ENCODE data around the gene UCN3. TPM values are rescaled to one million over a fixed set of nuclear protein-coding genes. Genes with fewer than 3 reads are reported as not detected.

Gene UCN3, protein sequence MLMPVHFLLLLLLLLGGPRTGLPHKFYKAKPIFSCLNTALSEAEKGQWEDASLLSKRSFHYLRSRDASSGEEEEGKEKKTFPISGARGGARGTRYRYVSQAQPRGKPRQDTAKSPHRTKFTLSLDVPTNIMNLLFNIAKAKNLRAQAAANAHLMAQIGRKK
- total RNA-seq (2022), result not detected in 2 replicates
- Bru-seq, nascent RNA, result not detected
- not detected for BruChase-seq, experiment 1, labeled RNA remaining after a 2-hour chase
- BruChase-seq, experiment 2, labeled RNA remaining after a 6-hour chase, result not detected
- long read RNA-seq, result 0 reads

DNA sequence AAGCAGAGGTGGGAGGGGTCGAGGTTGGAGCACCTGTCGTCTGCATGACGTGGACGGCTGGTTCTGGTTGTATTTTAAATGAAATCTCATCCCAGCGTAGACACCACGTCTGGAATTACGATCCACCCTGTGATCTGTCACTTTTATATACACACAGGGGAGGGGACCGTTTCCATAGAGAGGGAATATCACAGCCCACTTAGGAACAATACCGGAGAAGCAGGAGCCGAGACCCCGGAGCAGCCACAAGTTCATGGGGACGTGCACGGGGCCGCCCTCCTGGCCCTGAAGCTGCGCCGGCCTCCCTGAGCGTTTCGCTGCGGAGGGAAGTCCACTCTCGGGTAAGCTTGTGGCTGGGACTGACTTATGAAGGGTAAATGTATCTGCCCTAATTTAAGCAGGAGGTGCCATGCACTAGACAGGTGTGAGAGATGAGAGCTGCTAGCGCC lies at the start of gene UCN3:
UCN3 (plus strand) TSS at position 77 of the 449 bp plus-strand sequence. CDS start 8,755 bp downstream, outside the sequence.
- H3K27ac Mint-ChIP-seq (ENCODE audit: unreplicated experiment), result no peak within 1 kb of the TSS
- BruUV-seq (replicated peaks), result no TSS peak
- no peaks in the 10 kb centered on the region for H3K36me3 ChIP-seq (ENCODE audit: control insufficient read depth, insufficient read depth, low read length)
- peaks cover 8% of the 10 kb centered on the region for H3K9me3 Mint-ChIP-seq (ENCODE audit: unreplicated experiment)
- TF ChIP-seq, protein P1, sequence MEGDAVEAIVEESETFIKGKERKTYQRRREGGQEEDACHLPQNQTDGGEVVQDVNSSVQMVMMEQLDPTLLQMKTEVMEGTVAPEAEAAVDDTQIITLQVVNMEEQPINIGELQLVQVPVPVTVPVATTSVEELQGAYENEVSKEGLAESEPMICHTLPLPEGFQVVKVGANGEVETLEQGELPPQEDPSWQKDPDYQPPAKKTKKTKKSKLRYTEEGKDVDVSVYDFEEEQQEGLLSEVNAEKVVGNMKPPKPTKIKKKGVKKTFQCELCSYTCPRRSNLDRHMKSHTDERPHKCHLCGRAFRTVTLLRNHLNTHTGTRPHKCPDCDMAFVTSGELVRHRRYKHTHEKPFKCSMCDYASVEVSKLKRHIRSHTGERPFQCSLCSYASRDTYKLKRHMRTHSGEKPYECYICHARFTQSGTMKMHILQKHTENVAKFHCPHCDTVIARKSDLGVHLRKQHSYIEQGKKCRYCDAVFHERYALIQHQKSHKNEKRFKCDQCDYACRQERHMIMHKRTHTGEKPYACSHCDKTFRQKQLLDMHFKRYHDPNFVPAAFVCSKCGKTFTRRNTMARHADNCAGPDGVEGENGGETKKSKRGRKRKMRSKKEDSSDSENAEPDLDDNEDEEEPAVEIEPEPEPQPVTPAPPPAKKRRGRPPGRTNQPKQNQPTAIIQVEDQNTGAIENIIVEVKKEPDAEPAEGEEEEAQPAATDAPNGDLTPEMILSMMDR (IDR thresholded peaks at IDR 0.05; ENCODE audit: insufficient read depth in 1 of 2, low read depth in 1 of 2, low read length in 1 of 2, severe bottlenecking in 1 of 2, unreplicated experiment in 1 of 2), result no peak
- H3K9me3 ChIP-seq, result no peaks in the 10 kb centered on the region
- peaks cover 15% of the 10 kb centered on the region for H3K4me1 Mint-ChIP-seq (ENCODE audit: low read depth, unreplicated experiment)
- H3K27me3 ChIP-seq (replicated peaks; ENCODE audit: control insufficient read depth, insufficient read depth, low read length), result peaks cover 2% of the 10 kb centered on the region
- ChIA-PET POLR2A (no interaction called here), CTCF (interaction anchor here (0.6 kb wide), 1 partner anchor 127 kb away, joined by 5 read pairs; no protein-coding TSS in a partner anchor)
- H3K4me3 Mint-ChIP-seq (ENCODE audit: unreplicated experiment), result peak within 1 kb of the TSS; percentile 41
- peaks cover 29% of the 10 kb centered on the region for H3K27me3 Mint-ChIP-seq (ENCODE audit: insufficient read depth, unreplicated experiment)
- peak within 1 kb of the TSS; percentile 13 for H3K4me3 ChIP-seq (ENCODE audit: low read depth, low read length)
- peaks cover 11% of the 10 kb centered on the region for H3K4me1 ChIP-seq
- intact Hi-C loops (cut with micrococcal nuclease; ENCODE audit: unreplicated experiment), result no loop called here
- no peak for DNase-seq
- H3K36me3 Mint-ChIP-seq (ENCODE audit: insufficient read depth, unreplicated experiment), result no peaks in the 10 kb centered on the region

DNA sequence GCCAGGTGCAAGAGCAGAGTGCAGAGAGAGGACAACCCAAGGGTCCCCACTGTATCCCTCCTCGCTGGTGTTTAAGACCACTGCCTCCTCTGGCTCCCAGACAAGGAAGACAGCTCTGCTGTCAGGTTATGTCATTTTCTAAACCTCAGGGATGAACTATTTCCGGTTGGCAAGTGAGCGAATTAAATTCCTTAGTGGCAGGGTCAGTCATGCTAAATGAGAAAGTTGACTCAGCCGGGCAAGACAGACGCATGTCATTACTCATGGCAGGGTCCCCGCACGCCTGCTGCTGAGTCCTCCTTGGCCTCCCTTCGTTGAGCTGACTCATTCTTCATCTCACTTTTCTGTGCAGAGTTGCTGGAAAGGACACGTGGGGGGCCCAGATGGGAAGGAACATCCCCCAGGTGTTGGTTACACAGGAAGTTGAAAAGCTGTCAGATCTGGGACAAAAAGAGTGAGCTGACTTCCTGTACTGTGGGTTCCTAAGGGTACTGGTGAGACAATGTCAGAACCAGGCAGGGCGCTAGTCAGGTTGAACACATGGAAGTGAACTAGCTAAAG lies 47.1 kb upstream of the UCN3 start:
- CTCF ChIA-PET, result no interaction called here
- no TSS peak for BruUV-seq (replicated peaks)

DNA sequence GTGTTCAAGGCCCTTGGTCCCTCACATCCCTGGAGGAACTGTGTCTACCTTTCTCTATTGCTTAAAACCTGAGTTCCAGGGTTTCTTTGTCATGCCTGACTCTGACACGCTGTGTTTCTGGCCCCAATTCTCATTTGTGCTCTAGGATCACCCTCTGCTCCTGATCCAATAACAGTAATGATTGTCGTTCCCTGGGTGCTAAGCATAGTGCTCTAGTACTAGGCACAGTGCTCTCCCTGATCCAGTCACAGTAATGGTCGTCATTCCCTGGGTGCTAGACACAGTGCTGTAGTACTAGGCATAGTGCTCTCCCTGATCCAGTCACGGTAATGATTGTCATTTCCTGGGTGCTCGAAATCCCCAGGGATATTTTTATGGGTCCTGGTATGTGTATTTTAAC lies 46.6 kb upstream of the UCN3 start:
- ChIA-PET POLR2A (no interaction called here), CTCF (no interaction called here)
- H3K4me1 Mint-ChIP-seq (ENCODE audit: low read depth, unreplicated experiment), result no peaks in the 10 kb centered on the region
- Histone ChIP-seq H3K36me3 (ENCODE audit: control insufficient read depth, insufficient read depth, low read length) (no peaks in the 10 kb centered on the region), H3K27me3 (replicated peaks; ENCODE audit: control insufficient read depth, insufficient read depth, low read length) (no peaks in the 10 kb centered on the region), H3K9me3 (no peaks in the 10 kb centered on the region), H3K4me3 (ENCODE audit: low read depth, low read length) (no peak overlapping the region), H3K4me1 (no peaks in the 10 kb centered on the region)
- TF ChIP-seq, protein P1 (IDR thresholded peaks at IDR 0.05; ENCODE audit: insufficient read depth in 1 of 2, low read depth in 1 of 2, low read length in 1 of 2, severe bottlenecking in 1 of 2, unreplicated experiment in 1 of 2), result no peak
- H3K27me3 Mint-ChIP-seq (ENCODE audit: insufficient read depth, unreplicated experiment), result peaks cover 17% of the 10 kb centered on the region
- H3K27ac Mint-ChIP-seq (ENCODE audit: unreplicated experiment), result no peak overlapping the region
- H3K9me3 Mint-ChIP-seq (ENCODE audit: unreplicated experiment), result no peaks in the 10 kb centered on the region
- no peak overlapping the region for H3K4me3 Mint-ChIP-seq (ENCODE audit: unreplicated experiment)
- H3K36me3 Mint-ChIP-seq (ENCODE audit: insufficient read depth, unreplicated experiment), result no peaks in the 10 kb centered on the region
- DNase-seq, result no peak
- intact Hi-C loops (cut with micrococcal nuclease; ENCODE audit: unreplicated experiment), result no loop called here
- BruUV-seq (replicated peaks), result no TSS peak

More for the DNA sequence above, 47.1 kb upstream of the UCN3 start:
- DNase-seq, result no peak
- Mint-ChIP-seq H3K36me3 (ENCODE audit: insufficient read depth, unreplicated experiment) (no peaks in the 10 kb centered on the region), H3K4me1 (ENCODE audit: low read depth, unreplicated experiment) (no peaks in the 10 kb centered on the region), H3K27ac (ENCODE audit: unreplicated experiment) (no peak overlapping the region), H3K9me3 (ENCODE audit: unreplicated experiment) (no peaks in the 10 kb centered on the region), H3K4me3 (ENCODE audit: unreplicated experiment) (no peak overlapping the region), H3K27me3 (ENCODE audit: insufficient read depth, unreplicated experiment) (peaks cover 17% of the 10 kb centered on the region)
- no peaks in the 10 kb centered on the region for H3K36me3 ChIP-seq (ENCODE audit: control insufficient read depth, insufficient read depth, low read length)
- TF ChIP-seq, protein P1 (IDR thresholded peaks at IDR 0.05; ENCODE audit: insufficient read depth in 1 of 2, low read depth in 1 of 2, low read length in 1 of 2, severe bottlenecking in 1 of 2, unreplicated experiment in 1 of 2), result no peak
- no peak overlapping the region for H3K4me3 ChIP-seq (ENCODE audit: low read depth, low read length)
- POLR2A ChIA-PET, result no interaction called here
- intact Hi-C loops (cut with micrococcal nuclease; ENCODE audit: unreplicated experiment), result no loop called here
- H3K9me3 ChIP-seq, result no peaks in the 10 kb centered on the region
- H3K4me1 ChIP-seq, result no peaks in the 10 kb centered on the region
- no peaks in the 10 kb centered on the region; the same call in 1 of the 2 replicates for H3K27me3 ChIP-seq (replicated peaks; ENCODE audit: control insufficient read depth, insufficient read depth, low read length)

Measured in Caco-2 (cell line).